SK-N-SH (cell line): ENCODE results near the gene PXK. TPM values are rescaled to one million over a fixed set of nuclear protein-coding genes. Genes with fewer than 3 reads are reported as not detected.
A peak's percentile ranks its signal among the peaks of the same experiment; 100 is the strongest.

Experiments used
- CTCF ChIA-PET: fragments of 300-600, 350-600 bp; formaldehyde crosslinking; extraction: SDS; loops from one replicate; lab custom pipeline; 2021; lab: Yijun Ruan, JAX
- POLR2A ChIA-PET: fragments of 350-600 bp; sonication (Branson Sonifier 250); formaldehyde crosslinking; extraction: SDS; loops from one replicate; lab custom pipeline; 2020; ENCODE audit warnings: antibody characterized with exemption, inconsistent platforms; lab: Yijun Ruan, JAX
- DNase-seq: peaks from one replicate; pipeline ENCODE4 v3.0.0; 2012
- H2AFZ ChIP-seq: fragments of 200-600 bp; sonication (generic); 2 replicates; pipeline ENCODE4 v1.8.1; 2016; ENCODE audit warnings: antibody characterized with exemption, mild to moderate bottlenecking, low read depth
- H3F3A ChIP-seq: fragments of 200-600 bp; sonication (generic); replicated peaks from 2 replicates; pipeline ENCODE3; 2016; ENCODE audit warnings: antibody characterized with exemption, mild to moderate bottlenecking; ENCODE audit not compliant: insufficient read depth
- H3K27ac ChIP-seq, 2 experiments: fragments of 200-500 bp in 1 of 2; fragments of 200-600 bp in 1 of 2; sonication (Bioruptor generic) in 1 of 2; sonication (generic), shearing (Covaris generic) in 1 of 2; 2 replicates each; pipeline versions ENCODE4 v1.5.1 to v1.6.1; 2014 to 2016; ENCODE audit warnings: low read depth in 2 of 2, inconsistent platforms in 1 of 2, low read length in 1 of 2, mild to moderate bottlenecking in 1 of 2, mixed read lengths in 1 of 2
- H3K27me3 ChIP-seq: fragments of 200-600 bp; sonication (generic), shearing (Covaris generic); 2 replicates; pipeline ENCODE4 v1.6.1; 2016; ENCODE audit warnings: mixed run types; ENCODE audit not compliant: insufficient read depth
- H3K36me3 ChIP-seq, 2 experiments: fragments of 200-500 bp in 1 of 2; fragments of 200-600 bp in 1 of 2; sonication (Bioruptor generic) in 1 of 2; sonication (generic) in 1 of 2; replicated peaks in 1 of 2; 2 replicates each; pipeline versions ENCODE3 to v1.5.1; 2014 to 2016; ENCODE audit warnings: low read length in 1 of 2, mild to moderate bottlenecking in 1 of 2; ENCODE audit not compliant: insufficient read depth in 2 of 2, control insufficient read depth in 1 of 2
- H3K4me1 ChIP-seq, 2 experiments: fragments of 200-500 bp in 1 of 2; fragments of 200-600 bp in 1 of 2; sonication (Bioruptor generic) in 1 of 2; sonication (generic), shearing (Covaris generic) in 1 of 2; 2 replicates each; pipeline versions ENCODE4 v1.5.1 to v1.6.1; 2014 to 2016; ENCODE audit warnings: low read depth in 1 of 2, low read length in 1 of 2, mixed run types in 1 of 2; ENCODE audit not compliant: insufficient read depth in 2 of 2, control insufficient read depth in 1 of 2
- H3K4me2 ChIP-seq: fragments of 200-600 bp; sonication (generic), shearing (Covaris generic); 2 replicates; pipeline ENCODE4 v1.6.1; 2017; ENCODE audit warnings: mixed run types
- H3K4me3 ChIP-seq, 2 experiments: fragments of 200-500 bp in 1 of 2; fragments of 200-600 bp in 1 of 2; sonication (Bioruptor generic) in 1 of 2; sonication (generic), shearing (Covaris generic) in 1 of 2; 2 replicates each; pipeline versions ENCODE4 v1.5.1 to v1.8.1; 2014 to 2016; ENCODE audit warnings: low read depth in 2 of 2, inconsistent platforms in 1 of 2, low read length in 1 of 2, mild to moderate bottlenecking in 1 of 2, mixed read lengths in 1 of 2, moderate library complexity in 1 of 2
- H3K79me2 ChIP-seq: fragments of 200-600 bp; sonication (generic); 2 replicates; pipeline ENCODE4 v1.8.1; 2017; ENCODE audit warnings: mild to moderate bottlenecking; ENCODE audit not compliant: insufficient read depth
- H3K9ac ChIP-seq: fragments of 200-600 bp; sonication (generic); 2 replicates; pipeline ENCODE4 v1.6.1; 2017; ENCODE audit warnings: mixed run types
- H3K9me2 ChIP-seq: fragments of 200-600 bp; sonication (generic); 2 replicates; pipeline ENCODE4 v1.6.1; 2017; ENCODE audit warnings: mixed run types
- H3K9me3 ChIP-seq: fragments of 200-600 bp; sonication (generic); 2 replicates; pipeline ENCODE4 v1.6.1; 2017; ENCODE audit warnings: mixed run types, mild to moderate bottlenecking, moderate library complexity
- H4K20me1 ChIP-seq: fragments of 200-600 bp; sonication (generic); 2 replicates; pipeline ENCODE4 v1.6.1; 2017; ENCODE audit warnings: mild to moderate bottlenecking, mixed run types; ENCODE audit not compliant: insufficient read depth
- CHD2 ChIP-seq: fragments of 150-350 bp; IDR thresholded peaks from 2 replicates; pipeline ENCODE4 v1.6.1; 2018; ENCODE audit warnings: low read length; ENCODE audit not compliant: partially characterized antibody
- CTCF ChIP-seq: fragments of 200-600 bp; sonication (generic); IDR thresholded peaks from 2 replicates; pipeline ENCODE4 v1.6.1; 2017; ENCODE audit warnings: antibody characterized with exemption, mild to moderate bottlenecking, moderate library complexity
- ELF1 ChIP-seq: IDR thresholded peaks from 2 replicates; pipeline ENCODE4 v1.4.0; 2012
- EP300 ChIP-seq, 2 experiments: IDR thresholded peaks; 2 replicates each; pipeline versions ENCODE4 v1.4.0 to v1.6.1; 2012; ENCODE audit warnings: borderline replicate concordance in 1 of 2, low read depth in 1 of 2, low read length in 1 of 2
- EZH2phosphoT487 ChIP-seq: fragments of 200-600 bp; sonication (generic); IDR thresholded peaks from 2 replicates; pipeline ENCODE4 v1.6.1; 2017; ENCODE audit warnings: low read depth, mixed run types, mild to moderate bottlenecking, antibody characterized with exemption, moderate library complexity, borderline replicate concordance
- GABPA ChIP-seq: IDR thresholded peaks from 2 replicates; pipeline ENCODE4 v1.4.0; 2012; ENCODE audit warnings: low read depth, mild to moderate bottlenecking
- JUND ChIP-seq: IDR thresholded peaks from 2 replicates; pipeline ENCODE4 v1.4.0; 2012
- MEF2A ChIP-seq: IDR thresholded peaks from 2 replicates; pipeline ENCODE4 v1.4.0; 2012; ENCODE audit warnings: low read depth, borderline replicate concordance
- MXI1 ChIP-seq: IDR thresholded peaks from 2 replicates; pipeline ENCODE4 v1.6.1; 2012; ENCODE audit warnings: mild to moderate bottlenecking, low read depth, low read length, improper control_type of control experiment
- NFIC ChIP-seq: IDR thresholded peaks from 2 replicates; pipeline ENCODE4 v1.4.0; 2012; ENCODE audit warnings: borderline replicate concordance
- RXRA ChIP-seq: IDR thresholded peaks from 2 replicates; pipeline ENCODE4 v1.4.0; 2012; ENCODE audit warnings: low read depth, mild to moderate bottlenecking, borderline replicate concordance
- SIN3A ChIP-seq: IDR thresholded peaks from 2 replicates; pipeline ENCODE4 v1.6.1; 2012; ENCODE audit warnings: low read depth, mild to moderate bottlenecking, low read length, moderate library complexity, borderline replicate concordance
- TAF1 ChIP-seq: IDR thresholded peaks from 2 replicates; pipeline ENCODE4 v1.6.1; 2012; ENCODE audit warnings: low read depth, mild to moderate bottlenecking, low read length, moderate library complexity, borderline replicate concordance
- USF1 ChIP-seq: IDR thresholded peaks from 2 replicates; pipeline ENCODE4 v1.4.0; 2012; ENCODE audit warnings: low read depth, borderline replicate concordance
- USF2 ChIP-seq: fragments of 150-350 bp; IDR thresholded peaks from 2 replicates; pipeline ENCODE4 v1.6.1; 2017; ENCODE audit warnings: antibody characterized with exemption, low read length, low read depth, borderline replicate concordance
- YY1 ChIP-seq: IDR thresholded peaks from 2 replicates; pipeline ENCODE4 v1.4.0; 2012; ENCODE audit warnings: low read depth, mild to moderate bottlenecking
- ZBTB33 ChIP-seq: IDR thresholded peaks from 2 replicates; pipeline ENCODE4 v1.4.0; 2012; ENCODE audit warnings: low read depth, borderline replicate concordance
- WGBS: methylation state at CpG from one replicate; pipeline ENCODE4 v1.1.6; 2017; ENCODE audit warnings: low lambda C conversion rate; 5-methylcytosine and 5-hydroxymethylcytosine counted together
- polyA plus RNA-seq, 3 experiments: library from polyadenylated mRNA; depleted of rRNA; stranded (reverse); fragments of >200 nt; gene quantifications; 2 replicates each; pipeline ENCODE4 v1.2.3, GENCODE V29; 2012

Gene PXK
- polyA plus RNA-seq, 1 of the 3 experiments (the other 2 are of a cell fraction), result 8.4 TPM

GRCh38 chr3:58429657-58430056 lies 97.0 kb downstream of the PXK start:
- Histone ChIP-seq H3K79me2 (peaks cover 20% of the 10 kb centered on the region), H3K27me3 (no peaks in the 10 kb centered on the region), H3K9me2 (no peaks in the 10 kb centered on the region), H3K4me1 (peaks cover 0 to 12% of the 10 kb centered on the region in 2 experiments), H3K4me2 (no peak overlapping the region), H3F3A (peaks cover 10% of the 10 kb centered on the region), H3K27ac (no peak overlapping the region), H3K4me3 (no peak overlapping the region), H3K9me3 (no peaks in the 10 kb centered on the region), H3K36me3 (peaks cover 62 to 68% of the 10 kb centered on the region in 2 experiments), H2AFZ (no peak overlapping the region), H3K9ac (no peak overlapping the region), H4K20me1 (no peaks in the 10 kb centered on the region)
- ChIA-PET CTCF (interaction anchor here (0.8 to 2.6 kb wide), 6 partner anchors 9 to 123 kb away, joined by 3 to 9 read pairs (median 4); partner anchors contain the start of genes HTD2 and RPP14), POLR2A (no interaction called here)
- TF ChIP-seq ELF1, result no peak
- no peak for TF ChIP-seq RXRA
- no peak for TF ChIP-seq CTCF
- TF ChIP-seq GABPA, result no peak
- 0% methylated on average over 1 of the region's 1 CpG for WGBS
- no peak for DNase-seq

GRCh38 chr3:58432905-58433304 lies 100.2 kb downstream of the PXK start:
- CTCF ChIA-PET, result interaction anchor here (0.6 to 3.6 kb wide), 4 partner anchors 16 to 127 kb away, joined by 3 to 10 read pairs (median 3); partner anchors contain the start of genes HTD2 and RPP14
- DNase-seq, result no peak
- POLR2A ChIA-PET, result interaction anchor here (0.7 to 1.0 kb wide), 4 partner anchors 11 to 127 kb away, joined by 3 to 5 read pairs (median 3); partner anchors contain the start of genes HTD2 and RPP14
- peaks cover 39 to 41% of the 10 kb centered on the region in 2 experiments for H3K36me3 ChIP-seq
- H2AFZ ChIP-seq, result peak overlapping the region; percentile 94; the same call in 1 of the 2 replicates
- H3K79me2 ChIP-seq, result peaks cover 20% of the 10 kb centered on the region
- H3K27ac ChIP-seq, result peak overlapping the region; percentile 69 to 97
- TF ChIP-seq EP300 (IDR thresholded peaks at IDR 0.05; ENCODE audit: borderline replicate concordance in 1 of 2, low read depth in 1 of 2, low read length in 1 of 2) (no peak), EZH2phosphoT487 (no peak), SIN3A (no peak), ZBTB33 (no peak), MXI1 (no peak), CHD2 (no peak), MEF2A (no peak), USF2 (no peak), TAF1 (no peak), JUND (no peak), YY1 (no peak), USF1 (no peak), NFIC (no peak)
- peaks cover 6 to 15% of the 10 kb centered on the region in 2 experiments for H3K4me1 ChIP-seq
- H3F3A ChIP-seq, result no peaks in the 10 kb centered on the region
- 45% methylated on average over 6 of the region's 6 CpGs for WGBS
- H3K9me2 ChIP-seq, result no peaks in the 10 kb centered on the region
- H4K20me1 ChIP-seq, result no peaks in the 10 kb centered on the region
- H3K4me3 ChIP-seq, result peak overlapping the region; percentile 82 to 83
- peak overlapping the region; percentile 89 for H3K4me2 ChIP-seq
- no peaks in the 10 kb centered on the region for H3K27me3 ChIP-seq
- H3K9ac ChIP-seq, result peak overlapping the region; percentile 86
- H3K9me3 ChIP-seq, result no peaks in the 10 kb centered on the region
